K562 (cell line): ENCODE measurements around the gene FRK. TPM values are rescaled to one million over a fixed set of nuclear protein-coding genes. Genes with fewer than 3 reads are reported as not detected.

ENCODE experiments used
- ATAC-seq: fragments of 200-7000 bp; cut with Tn5 transposase; 3 replicates; pipeline ENCODE4 v1.9.1; 2020; ENCODE audit warnings: moderate library complexity
- BruUV-seq: library from RNA; stranded (reverse); fragments of 400-500 nt; replicated peaks from 2 replicates; lab custom pipeline; 2021; lab: Mats Ljungman, UMichigan
- CTCF ChIA-PET: fragments of 300-600 bp; formaldehyde crosslinking; extraction: SDS; loops from one replicate; lab custom pipeline; 2021; ENCODE audit warnings: low intra/inter-chr PET ratio; lab: Yijun Ruan, JAX
- POLR2A ChIA-PET: fragments of 300-600, 350-650 bp; sonication (Branson Sonifier 250); formaldehyde crosslinking; extraction: SDS; loops from one replicate; lab custom pipeline; 2021; ENCODE audit warnings: antibody characterized with exemption, inconsistent platforms; lab: Yijun Ruan, JAX
- DNase-seq, 4 experiments: peaks; one replicate each; pipeline versions ENCODE4 v3.0.0 to v3.0.0-alpha.2; 2011 to 2018; ENCODE audit warnings: low spot score in 3 of 4, mixed read lengths in 3 of 4; ENCODE audit errors: extremely low read depth in 1 of 4
- FAIRE-seq: peaks from 2 replicates; lab custom pipeline; 2011; peaks lifted over from hg19 to GRCh38; lab: Jason Lieb, UNC
- H2AFZ ChIP-seq: 2 replicates; pipeline ENCODE4 v1.6.0; 2011; ENCODE audit warnings: low read depth, low read length, control low read depth, inconsistent platforms
- H3K27ac ChIP-seq: fragments of 200-600 bp; 3 replicates; pipeline ENCODE4 v1.8.0; 2011; ENCODE audit warnings: low read depth, mild to moderate bottlenecking, control low read depth, inconsistent platforms, low read length, moderate library complexity, mixed read lengths; ENCODE audit errors: extremely low read depth
- H3K27me3 ChIP-seq, 2 experiments: fragments of 300-600 bp in 1 of 2; 2 replicates in 1 of 2; 3 replicates in 1 of 2; pipeline versions ENCODE4 v1.6.0 to v1.8.0; 2011; ENCODE audit warnings: inconsistent platforms in 2 of 2, low read length in 2 of 2, mild to moderate bottlenecking in 1 of 2, mixed read lengths in 1 of 2, moderate library complexity in 1 of 2; ENCODE audit not compliant: control insufficient read depth in 2 of 2, insufficient read depth in 2 of 2
- H3K36me3 ChIP-seq: fragments of 300-600 bp; 3 replicates; pipeline ENCODE4 v1.8.0; 2011; ENCODE audit warnings: mild to moderate bottlenecking, low read length, inconsistent platforms; ENCODE audit not compliant: control insufficient read depth, insufficient read depth
- H3K4me1 ChIP-seq, 2 experiments: fragments of 200-600 bp in 1 of 2; replicated peaks in 1 of 2; 2 replicates in 1 of 2; 3 replicates in 1 of 2; pipeline versions ENCODE4 v1.5.1 to v1.8.0; 2011; ENCODE audit warnings: inconsistent platforms in 2 of 2, low read length in 2 of 2, mild to moderate bottlenecking in 1 of 2, mixed read lengths in 1 of 2, moderate library complexity in 1 of 2; ENCODE audit not compliant: control insufficient read depth in 2 of 2, insufficient read depth in 2 of 2
- H3K4me2 ChIP-seq: 2 replicates; pipeline ENCODE4 v1.6.1; 2011; ENCODE audit warnings: low read length, control low read depth, inconsistent platforms, mixed read lengths; ENCODE audit not compliant: insufficient read depth
- H3K4me3 ChIP-seq: fragments of 200-600 bp; sonication (generic), shearing (Covaris generic); 2 replicates; pipeline ENCODE4 v1.5.1; 2016; ENCODE audit warnings: control low read depth, inconsistent platforms
- H3K79me2 ChIP-seq: fragments of 200-600 bp; 3 replicates; pipeline ENCODE4 v1.8.0; 2011; ENCODE audit warnings: low read length, inconsistent platforms; ENCODE audit not compliant: control insufficient read depth, insufficient read depth
- H3K9ac ChIP-seq, 2 experiments: 2 replicates each; pipeline versions ENCODE4 v1.6.0 to v1.6.1; 2011; ENCODE audit warnings: low read depth in 2 of 2, low read length in 2 of 2, control low read depth in 1 of 2, inconsistent platforms in 1 of 2, mild to moderate bottlenecking in 1 of 2, mixed read lengths in 1 of 2; ENCODE audit not compliant: insufficient read depth in 1 of 2
- H3K9me1 ChIP-seq: one replicate; pipeline ENCODE4 v1.6.0; 2011; ENCODE audit warnings: inconsistent platforms, mild to moderate bottlenecking, low read length, moderate library complexity; ENCODE audit not compliant: control insufficient read depth, insufficient read depth
- H3K9me3 ChIP-seq: replicated peaks from 2 replicates; pipeline ENCODE4 v1.5.1; 2011; ENCODE audit warnings: low read depth, low read length, inconsistent platforms; ENCODE audit not compliant: control insufficient read depth, insufficient read depth
- H4K20me1 ChIP-seq: replicated peaks from 2 replicates; pipeline ENCODE4 v1.6.1; 2011; ENCODE audit warnings: low read length, inconsistent platforms, mixed read lengths; ENCODE audit not compliant: control insufficient read depth, insufficient read depth
- BHLHE40 ChIP-seq: IDR thresholded peaks from 2 replicates; pipeline ENCODE4 v1.6.1; 2011; ENCODE audit warnings: low read length, improper control_type of control experiment
- CBX2 ChIP-seq: fragments of 200-600 bp; sonication (generic); IDR thresholded peaks from one replicate; pipeline ENCODE4 v1.6.1; 2012; ENCODE audit warnings: mild to moderate bottlenecking, low read length, inconsistent platforms; ENCODE audit not compliant: insufficient read depth, poor library complexity, severe bottlenecking
- FOSL1 ChIP-seq: fragments of 200-800 bp; sonication (Bioruptor generic); conservative IDR thresholded peaks from 2 replicates; pipeline ENCODE4 v1.6.1; 2016; ENCODE audit warnings: missing genetic modification characterization, missing compliant biosample characterization
- FOXK1 ChIP-seq: sonication (generic); formaldehyde crosslinking; IDR thresholded peaks from 2 replicates; pipeline ENCODE4 v1.8.0; 2022; ENCODE audit warnings: missing genetic modification reagents, mild to moderate bottlenecking, borderline replicate concordance
- KDM4B ChIP-seq, 2 experiments: fragments of 450-650 bp in 1 of 2; sonication (generic) in 1 of 2; IDR thresholded peaks; 2 replicates each; pipeline ENCODE4 v1.6.1; 2016 to 2017; ENCODE audit warnings: borderline replicate concordance in 2 of 2, antibody characterized with exemption in 1 of 2, low read depth in 1 of 2, mild to moderate bottlenecking in 1 of 2
- PCBP2 ChIP-seq: fragments of 200-400 bp; formaldehyde crosslinking; IDR thresholded peaks from 2 replicates; pipeline ENCODE4 v1.6.1; 2018; ENCODE audit warnings: low read length, low read depth, mild to moderate bottlenecking, moderate library complexity; ENCODE audit not compliant: poor library complexity, severe bottlenecking
- PRPF4 ChIP-seq: fragments of 200-400 bp; formaldehyde crosslinking; IDR thresholded peaks from one replicate; pipeline ENCODE4 v1.6.1; 2017; ENCODE audit warnings: low read length, low read depth, mild to moderate bottlenecking; ENCODE audit not compliant: insufficient read depth, poor library complexity, severe bottlenecking
- SMARCE1 ChIP-seq: fragments of 450-650 bp; IDR thresholded peaks from 2 replicates; pipeline ENCODE4 v1.7.1; 2016; ENCODE audit warnings: mild to moderate bottlenecking
- WGBS: fragments of 100-300 bp; shearing (Covaris generic); methylation state at CpG from one replicate; pipeline ENCODE4 v1.1.6; 2016; ENCODE audit warnings: low coverage, mixed read lengths; ENCODE audit not compliant: insufficient coverage; ENCODE audit errors: missing lambda C conversion rate; 5-methylcytosine and 5-hydroxymethylcytosine counted together
- in situ Hi-C: fragments of 300-500 bp; cut with MboI; formaldehyde crosslinking; loops from 4 replicates; pipeline ENCODE4 v1.15.0; 2018; ENCODE audit warnings: inconsistent platforms, mixed read lengths
- intact Hi-C: fragments of 100-400 bp; cut with micrococcal nuclease; formaldehyde crosslinking; loops from 2 replicates; pipeline ENCODE4 v1.14.2; 2022
- polyA plus RNA-seq, 8 experiments: library from polyadenylated mRNA; depleted of rRNA in 4 of 8; stranded (reverse) in 5 of 8; unstranded in 3 of 8; fragments of >200 nt; fragmentation: Nextera tagmentation in 2 of 8; fragmentation: Illumina TruSeq in 1 of 8; extraction: Ambion mirVana in 2 of 8; extraction: Trizol in 1 of 8; gene quantifications; 2 replicates each; pipeline versions ENCODE4 v1.2.1 to v1.2.3, GENCODE V29; 2011 to 2014; ENCODE audit warnings: inconsistent platforms in 1 of 8, missing spikeins in 1 of 8
- total RNA-seq, 7 experiments: library from RNA; depleted of rRNA in 6 of 7; stranded (reverse); fragments of >200 nt in 6 of 7; fragmentation: Illumina TruSeq in 2 of 7; extraction: Trizol in 2 of 7; gene quantifications; 2 replicates each; pipeline versions ENCODE4 v1.2.1 to v1.2.3, GENCODE V29; 2011 to 2021; ENCODE audit warnings: low replicate concordance in 1 of 7
- TF ChIP-seq, protein P1 (sequence below): sonication (generic); formaldehyde crosslinking; IDR thresholded peaks from 2 replicates; pipeline ENCODE4 v1.8.1; 2023; ENCODE audit warnings: mild to moderate bottlenecking, missing genetic modification reagents, moderate library complexity
- TF ChIP-seq, protein P2 (sequence below): fragments of 450-650 bp; IDR thresholded peaks from 2 replicates; pipeline ENCODE4 v1.6.1; 2016; ENCODE audit warnings: borderline replicate concordance

The FRK gene
- total and polyA plus RNA-seq, 9 of the 15 experiments (the other 6 are each of a cell fraction or from before 2014, with no cell fraction given) = 0.01 to 0.29 (median 0.09) TPM

GRCh38 chr6:116029535-116029934, 31.2 kb downstream of the FRK start:
- Histone ChIP-seq H3K27ac (no peak overlapping the region), H3K79me2 (no peaks in the 10 kb centered on the region), H3K36me3 (no peaks in the 10 kb centered on the region), H3K4me1 (peaks cover 0 to 4% of the 10 kb centered on the region in 2 experiments; a peak in 1 of 5 replicates), H2AFZ (no peak overlapping the region), H3K4me2 (no peak overlapping the region), H3K9ac (no peak overlapping the region), H3K9me1 (no peaks in the 10 kb centered on the region), H3K9me3 (no peaks in the 10 kb centered on the region)
- in situ Hi-C loops (no loop called here), intact Hi-C loops (no loop called here)
- ATAC-seq = no peak
- no peak for FAIRE-seq
- WGBS = 5% methylated on average over 1 of the region's 1 CpG
- no peak for DNase-seq
- TF ChIP-seq FOXK1 (CRISPR knock-in tag) = no peak
- TF ChIP-seq, all 486 proteins: peak for 0
- BruUV-seq = no TSS peak
- H4K20me1 ChIP-seq = no peaks in the 10 kb centered on the region
- no peak overlapping the region for H3K4me3 ChIP-seq
- CTCF ChIA-PET = no interaction called here
- no peaks in the 10 kb centered on the region for H3K27me3 ChIP-seq
- POLR2A ChIA-PET = no interaction called here

DNA sequence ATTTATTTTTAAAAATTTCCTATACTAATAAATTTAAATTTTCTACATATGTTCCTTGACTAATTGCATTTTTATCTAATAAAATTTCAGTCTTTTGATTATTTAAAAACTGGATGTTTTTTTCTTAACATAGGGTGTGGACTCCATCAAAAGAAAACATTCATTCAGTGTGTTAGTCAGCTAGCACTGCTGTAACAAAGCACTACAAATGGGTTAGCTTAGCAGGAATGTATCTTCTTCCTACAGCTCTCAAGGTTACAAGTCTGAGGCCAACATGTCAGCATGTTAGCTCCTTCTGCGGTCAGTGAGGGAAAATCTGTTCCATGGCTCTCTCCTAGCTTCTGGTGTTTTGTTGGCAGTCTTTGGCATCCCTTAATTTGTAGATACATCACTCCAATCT, 32.5 kb downstream of the FRK start:
- Histone ChIP-seq H3K4me1 (no peaks in the 10 kb centered on the region), H3K79me2 (no peaks in the 10 kb centered on the region), H3K27me3 (no peaks in the 10 kb centered on the region), H3K4me2 (no peak overlapping the region), H3K9me1 (no peaks in the 10 kb centered on the region), H3K9me3 (no peaks in the 10 kb centered on the region), H3K27ac (no peak overlapping the region), H3K4me3 (no peak overlapping the region), H4K20me1 (no peaks in the 10 kb centered on the region), H3K36me3 (no peaks in the 10 kb centered on the region), H2AFZ (no peak overlapping the region), H3K9ac (no peak overlapping the region)
- intact Hi-C loops (no loop called here), in situ Hi-C loops (no loop called here)
- FAIRE-seq (no peak), DNase-seq (no peak), ATAC-seq (no peak)
- ChIA-PET CTCF (no interaction called here), POLR2A (interaction anchor here (1.1 kb wide), 1 partner anchor 44 kb away, joined by 4 read pairs; no protein-coding TSS in a partner anchor)
- BruUV-seq = no TSS peak
- 25% methylated on average over 1 of the region's 1 CpG for WGBS
- TF ChIP-seq PCBP2 (no peak), CBX2 (no peak), KDM4B (IDR thresholded peaks at IDR 0.05; ENCODE audit: borderline replicate concordance in 2 of 2, low read depth in 1 of 2) (no peak), BHLHE40 (no peak), PRPF4 (no peak), SMARCE1 (no peak), FOSL1 (tag) (no peak)
- TF ChIP-seq, protein P1, sequence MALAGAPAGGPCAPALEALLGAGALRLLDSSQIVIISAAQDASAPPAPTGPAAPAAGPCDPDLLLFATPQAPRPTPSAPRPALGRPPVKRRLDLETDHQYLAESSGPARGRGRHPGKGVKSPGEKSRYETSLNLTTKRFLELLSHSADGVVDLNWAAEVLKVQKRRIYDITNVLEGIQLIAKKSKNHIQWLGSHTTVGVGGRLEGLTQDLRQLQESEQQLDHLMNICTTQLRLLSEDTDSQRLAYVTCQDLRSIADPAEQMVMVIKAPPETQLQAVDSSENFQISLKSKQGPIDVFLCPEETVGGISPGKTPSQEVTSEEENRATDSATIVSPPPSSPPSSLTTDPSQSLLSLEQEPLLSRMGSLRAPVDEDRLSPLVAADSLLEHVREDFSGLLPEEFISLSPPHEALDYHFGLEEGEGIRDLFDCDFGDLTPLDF (CRISPR knock-in tag) = no peak
- TF ChIP-seq, protein P2, sequence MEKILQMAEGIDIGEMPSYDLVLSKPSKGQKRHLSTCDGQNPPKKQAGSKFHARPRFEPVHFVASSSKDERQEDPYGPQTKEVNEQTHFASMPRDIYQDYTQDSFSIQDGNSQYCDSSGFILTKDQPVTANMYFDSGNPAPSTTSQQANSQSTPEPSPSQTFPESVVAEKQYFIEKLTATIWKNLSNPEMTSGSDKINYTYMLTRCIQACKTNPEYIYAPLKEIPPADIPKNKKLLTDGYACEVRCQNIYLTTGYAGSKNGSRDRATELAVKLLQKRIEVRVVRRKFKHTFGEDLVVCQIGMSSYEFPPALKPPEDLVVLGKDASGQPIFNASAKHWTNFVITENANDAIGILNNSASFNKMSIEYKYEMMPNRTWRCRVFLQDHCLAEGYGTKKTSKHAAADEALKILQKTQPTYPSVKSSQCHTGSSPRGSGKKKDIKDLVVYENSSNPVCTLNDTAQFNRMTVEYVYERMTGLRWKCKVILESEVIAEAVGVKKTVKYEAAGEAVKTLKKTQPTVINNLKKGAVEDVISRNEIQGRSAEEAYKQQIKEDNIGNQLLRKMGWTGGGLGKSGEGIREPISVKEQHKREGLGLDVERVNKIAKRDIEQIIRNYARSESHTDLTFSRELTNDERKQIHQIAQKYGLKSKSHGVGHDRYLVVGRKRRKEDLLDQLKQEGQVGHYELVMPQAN = no peak
